Measurements from ENCODE around the gene MLLT3.

MLLT3 gene

DNA sequence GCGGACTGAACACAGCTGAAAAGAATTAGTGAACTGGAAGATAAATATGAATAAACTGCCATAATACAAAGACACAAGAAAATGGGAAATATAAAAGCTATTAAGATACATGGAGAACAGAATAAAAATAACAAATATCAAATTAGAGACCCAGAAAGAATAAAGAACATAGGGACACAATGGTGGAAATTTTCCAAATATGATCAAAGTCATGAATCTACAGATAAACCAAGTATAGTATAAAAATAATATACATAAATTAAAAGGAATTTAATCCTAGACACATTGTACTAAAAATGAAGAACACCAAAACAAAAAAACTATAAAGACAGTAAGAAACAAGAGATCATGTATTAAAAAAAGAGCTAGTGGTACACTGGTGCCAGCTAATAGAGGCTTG is 194.9 kb downstream of the MLLT3 start:
- H3K27me3 ChIP-seq (ENCODE audit: insufficient read depth, low read length, poor library complexity): no peaks in the 10 kb centered on the region
- no peaks in the 10 kb centered on the region; the same call in 1 of the 2 replicates for H4K20me1 ChIP-seq (ENCODE audit: insufficient read depth, low read length)
- no peak for TF ChIP-seq EZH2 (IDR thresholded peaks at IDR 0.05; ENCODE audit: borderline replicate concordance, low read depth, low read length, severe bottlenecking)
- TF ChIP-seq, protein P1, sequence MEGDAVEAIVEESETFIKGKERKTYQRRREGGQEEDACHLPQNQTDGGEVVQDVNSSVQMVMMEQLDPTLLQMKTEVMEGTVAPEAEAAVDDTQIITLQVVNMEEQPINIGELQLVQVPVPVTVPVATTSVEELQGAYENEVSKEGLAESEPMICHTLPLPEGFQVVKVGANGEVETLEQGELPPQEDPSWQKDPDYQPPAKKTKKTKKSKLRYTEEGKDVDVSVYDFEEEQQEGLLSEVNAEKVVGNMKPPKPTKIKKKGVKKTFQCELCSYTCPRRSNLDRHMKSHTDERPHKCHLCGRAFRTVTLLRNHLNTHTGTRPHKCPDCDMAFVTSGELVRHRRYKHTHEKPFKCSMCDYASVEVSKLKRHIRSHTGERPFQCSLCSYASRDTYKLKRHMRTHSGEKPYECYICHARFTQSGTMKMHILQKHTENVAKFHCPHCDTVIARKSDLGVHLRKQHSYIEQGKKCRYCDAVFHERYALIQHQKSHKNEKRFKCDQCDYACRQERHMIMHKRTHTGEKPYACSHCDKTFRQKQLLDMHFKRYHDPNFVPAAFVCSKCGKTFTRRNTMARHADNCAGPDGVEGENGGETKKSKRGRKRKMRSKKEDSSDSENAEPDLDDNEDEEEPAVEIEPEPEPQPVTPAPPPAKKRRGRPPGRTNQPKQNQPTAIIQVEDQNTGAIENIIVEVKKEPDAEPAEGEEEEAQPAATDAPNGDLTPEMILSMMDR (IDR thresholded peaks at IDR 0.05; ENCODE audit: borderline replicate concordance, extremely low read depth, low read length, poor library complexity, severe bottlenecking): no peak
- peaks cover 7% of the 10 kb centered on the region for H3K79me2 ChIP-seq (ENCODE audit: insufficient read depth, low read length)
- no peaks in the 10 kb centered on the region for H3K9me3 ChIP-seq (ENCODE audit: insufficient read depth, low read length, severe bottlenecking)
- H3K4me1 ChIP-seq (ENCODE audit: insufficient read depth, low read length): no peaks in the 10 kb centered on the region
- no peak overlapping the region for H3K4me2 ChIP-seq (ENCODE audit: insufficient read depth, low read length)
- no peak overlapping the region for H2AFZ ChIP-seq (ENCODE audit: low read depth, low read length)
- no peak overlapping the region for H3K4me3 ChIP-seq (ENCODE audit: low read depth in 1 of 2, low read length in 2 of 2)
- no peak overlapping the region for H3K9ac ChIP-seq (ENCODE audit: low read depth, low read length)
- H3K36me3 ChIP-seq (ENCODE audit: insufficient read depth, low read length): no peaks in the 10 kb centered on the region
- no peak for ATAC-seq (ENCODE audit: insufficient read depth, low read depth)
- H3K27ac ChIP-seq (ENCODE audit: low read length): no peak overlapping the region
- no peak for DNase-seq

DNA sequence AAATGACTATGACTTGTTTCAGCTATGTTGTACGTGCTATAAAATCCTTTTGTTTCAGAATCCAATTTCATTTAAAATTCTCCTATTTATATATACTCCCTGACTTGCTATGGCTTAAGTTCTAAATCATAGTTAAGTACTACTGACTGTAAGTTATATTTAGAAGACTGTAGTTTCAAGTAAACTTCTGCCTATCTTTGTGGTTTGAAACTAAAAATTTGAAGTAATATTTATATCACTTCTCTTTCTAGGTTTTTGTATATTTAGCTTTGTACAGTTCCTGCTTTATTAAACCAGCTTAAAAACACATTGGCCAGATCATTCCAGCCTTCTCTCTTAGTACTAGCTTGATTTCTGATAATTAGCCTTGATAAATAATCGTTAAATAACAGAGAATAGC is 196.3 kb downstream of the MLLT3 start:
- Histone ChIP-seq H3K9me3 (ENCODE audit: insufficient read depth, low read length, severe bottlenecking) (no peaks in the 10 kb centered on the region), H3K27ac (ENCODE audit: low read length) (no peak overlapping the region), H3K4me1 (ENCODE audit: insufficient read depth, low read length) (no peaks in the 10 kb centered on the region), H3K79me2 (ENCODE audit: insufficient read depth, low read length) (peaks cover 7% of the 10 kb centered on the region), H3K36me3 (ENCODE audit: insufficient read depth, low read length) (no peaks in the 10 kb centered on the region), H3K9ac (ENCODE audit: low read depth, low read length) (no peak overlapping the region), H4K20me1 (ENCODE audit: insufficient read depth, low read length) (no peaks in the 10 kb centered on the region; the same call in 1 of the 2 replicates), H3K4me3 (ENCODE audit: low read depth in 1 of 2, low read length in 2 of 2) (no peak overlapping the region), H3K27me3 (ENCODE audit: insufficient read depth, low read length, poor library complexity) (no peaks in the 10 kb centered on the region), H3K4me2 (ENCODE audit: insufficient read depth, low read length) (no peak overlapping the region), H2AFZ (ENCODE audit: low read depth, low read length) (no peak overlapping the region)
- TF ChIP-seq, protein P1 (IDR thresholded peaks at IDR 0.05; ENCODE audit: borderline replicate concordance, extremely low read depth, low read length, poor library complexity, severe bottlenecking): no peak
- TF ChIP-seq EZH2 (IDR thresholded peaks at IDR 0.05; ENCODE audit: borderline replicate concordance, low read depth, low read length, severe bottlenecking): no peak
- DNase-seq: no peak
- ATAC-seq (ENCODE audit: insufficient read depth, low read depth): no peak

DNA sequence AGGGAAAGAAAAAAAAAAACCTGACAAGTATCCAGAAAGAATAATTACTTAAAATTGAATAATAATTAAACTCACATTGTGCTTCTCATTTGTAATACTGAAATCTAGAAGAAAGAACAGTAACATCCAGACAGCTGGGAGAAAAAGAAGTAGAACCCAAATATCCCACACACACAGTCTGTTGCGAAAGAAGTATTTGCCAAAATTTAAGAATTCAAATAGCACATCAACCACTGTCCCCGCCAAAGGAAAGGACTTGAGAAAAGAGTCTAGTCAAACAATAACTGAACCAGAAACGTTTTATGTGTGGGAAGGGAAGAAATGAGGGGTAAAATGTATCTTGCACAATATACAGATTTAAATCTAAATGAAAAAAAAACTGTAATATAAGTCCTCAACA is 202.8 kb downstream of the MLLT3 start:
- Histone ChIP-seq H3K9ac (ENCODE audit: low read depth, low read length) (no peak overlapping the region), H4K20me1 (ENCODE audit: insufficient read depth, low read length) (no peaks in the 10 kb centered on the region; the same call in 1 of the 2 replicates), H3K27ac (ENCODE audit: low read length) (no peak overlapping the region), H2AFZ (ENCODE audit: low read depth, low read length) (no peak overlapping the region), H3K4me1 (ENCODE audit: insufficient read depth, low read length) (no peaks in the 10 kb centered on the region), H3K9me3 (ENCODE audit: insufficient read depth, low read length, severe bottlenecking) (no peaks in the 10 kb centered on the region), H3K4me2 (ENCODE audit: insufficient read depth, low read length) (no peak overlapping the region), H3K27me3 (ENCODE audit: insufficient read depth, low read length, poor library complexity) (no peaks in the 10 kb centered on the region), H3K4me3 (ENCODE audit: low read depth in 1 of 2, low read length in 2 of 2) (no peak overlapping the region), H3K79me2 (ENCODE audit: insufficient read depth, low read length) (peaks cover 10% of the 10 kb centered on the region), H3K36me3 (ENCODE audit: insufficient read depth, low read length) (no peaks in the 10 kb centered on the region)
- no peak for ATAC-seq (ENCODE audit: insufficient read depth, low read depth)
- DNase-seq: no peak
- TF ChIP-seq EZH2 (IDR thresholded peaks at IDR 0.05; ENCODE audit: borderline replicate concordance, low read depth, low read length, severe bottlenecking): no peak
- TF ChIP-seq, protein P1 (IDR thresholded peaks at IDR 0.05; ENCODE audit: borderline replicate concordance, extremely low read depth, low read length, poor library complexity, severe bottlenecking): no peak

DNA sequence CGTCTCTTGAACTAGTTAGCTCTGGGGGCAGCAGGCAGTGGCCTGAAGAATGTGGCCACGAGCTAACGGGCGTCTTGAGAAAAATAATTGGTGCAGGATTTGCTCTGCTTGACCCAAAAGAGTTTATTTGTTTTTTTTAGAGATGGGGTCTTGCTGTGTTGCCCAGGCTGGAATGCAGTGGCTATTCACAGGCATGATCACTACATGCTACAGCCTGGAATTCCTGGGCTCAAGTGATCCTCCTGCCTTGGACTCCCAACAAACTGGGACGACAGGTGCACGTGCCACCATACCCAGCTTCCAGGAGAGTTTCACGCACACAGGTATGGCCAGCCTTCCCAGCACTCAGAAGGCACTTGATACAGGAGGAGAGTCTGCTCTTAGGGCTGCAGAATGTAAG is 203.8 kb downstream of the MLLT3 start:
- DNase-seq (no peak), ATAC-seq (ENCODE audit: insufficient read depth, low read depth) (no peak)
- Histone ChIP-seq H3K9ac (ENCODE audit: low read depth, low read length) (no peak overlapping the region), H3K9me3 (ENCODE audit: insufficient read depth, low read length, severe bottlenecking) (no peaks in the 10 kb centered on the region), H3K27ac (ENCODE audit: low read length) (no peak overlapping the region), H3K4me2 (ENCODE audit: insufficient read depth, low read length) (no peak overlapping the region), H4K20me1 (ENCODE audit: insufficient read depth, low read length) (no peaks in the 10 kb centered on the region; the same call in 1 of the 2 replicates), H3K4me3 (ENCODE audit: low read depth in 1 of 2, low read length in 2 of 2) (no peak overlapping the region), H3K27me3 (ENCODE audit: insufficient read depth, low read length, poor library complexity) (no peaks in the 10 kb centered on the region), H3K79me2 (ENCODE audit: insufficient read depth, low read length) (peaks cover 10% of the 10 kb centered on the region), H2AFZ (ENCODE audit: low read depth, low read length) (no peak overlapping the region), H3K36me3 (ENCODE audit: insufficient read depth, low read length) (peaks cover 6% of the 10 kb centered on the region; the same call in 1 of the 2 replicates), H3K4me1 (ENCODE audit: insufficient read depth, low read length) (no peaks in the 10 kb centered on the region)
- no peak for TF ChIP-seq EZH2 (IDR thresholded peaks at IDR 0.05; ENCODE audit: borderline replicate concordance, low read depth, low read length, severe bottlenecking)

Data from DND-41 (cell line).